Effector memory CD8-positive, alpha-beta T cell (primary cell): ENCODE results near the gene OXSR1.
"Not testable (repeated sequence)": the region's sequence is repeated elsewhere in the genome, so short reads cannot be mapped to it uniquely, and the experiment has no call there.

Source experiments
- ATAC-seq: fragments of 150-1000 bp; cut with Tn5 transposase; replicated peaks from 2 replicates; pipeline ENCODE4 v1.10.0; 2021; ENCODE audit warnings: mild to moderate bottlenecking, moderate library complexity
- DNase-seq, 3 experiments: peaks; one replicate each; pipeline ENCODE4 v3.0.0; 2021
- H3K27ac Mint-ChIP-seq, 2 donors: one replicate each; pipeline ENCODE4 v1.8.0; 2022; ENCODE audit warnings: mild to moderate bottlenecking in 2 of 2, mixed read lengths in 2 of 2, moderate library complexity in 2 of 2
- H3K27me3 Mint-ChIP-seq, 2 donors: one replicate each; pipeline ENCODE4 v1.8.0; 2022; ENCODE audit warnings: mixed read lengths in 2 of 2
- H3K36me3 Mint-ChIP-seq: one replicate; pipeline ENCODE4 v1.8.0; 2022; ENCODE audit warnings: mild to moderate bottlenecking, moderate library complexity, mixed read lengths; ENCODE audit not compliant: insufficient read depth
- H3K4me1 Mint-ChIP-seq, 2 donors: one replicate each; pipeline ENCODE4 v1.8.0; 2022; ENCODE audit warnings: low read depth in 2 of 2, mixed read lengths in 2 of 2
- H3K4me3 Mint-ChIP-seq, 2 donors: one replicate each; pipeline ENCODE4 v1.8.0; 2022; ENCODE audit warnings: mild to moderate bottlenecking in 2 of 2, mixed read lengths in 2 of 2, moderate library complexity in 2 of 2
- H3K9me3 Mint-ChIP-seq, 2 donors: one replicate each; pipeline ENCODE4 v1.8.0; 2022; ENCODE audit warnings: mixed read lengths in 2 of 2

The OXSR1 gene

GRCh38 chr3:38274864-38275649, 109.7 kb downstream of the OXSR1 start:
- H3K27me3 Mint-ChIP-seq, result no peaks in the 10 kb centered on the region
- no peaks in the 10 kb centered on the region for H3K9me3 Mint-ChIP-seq
- no peak overlapping the region for H3K4me3 Mint-ChIP-seq
- H3K27ac Mint-ChIP-seq, result no peak overlapping the region
- H3K36me3 Mint-ChIP-seq, result no peaks in the 10 kb centered on the region
- peaks cover 0 to 2% of the 10 kb centered on the region in 2 donors for H3K4me1 Mint-ChIP-seq
- no peak for DNase-seq
- no peak for ATAC-seq

DNA sequence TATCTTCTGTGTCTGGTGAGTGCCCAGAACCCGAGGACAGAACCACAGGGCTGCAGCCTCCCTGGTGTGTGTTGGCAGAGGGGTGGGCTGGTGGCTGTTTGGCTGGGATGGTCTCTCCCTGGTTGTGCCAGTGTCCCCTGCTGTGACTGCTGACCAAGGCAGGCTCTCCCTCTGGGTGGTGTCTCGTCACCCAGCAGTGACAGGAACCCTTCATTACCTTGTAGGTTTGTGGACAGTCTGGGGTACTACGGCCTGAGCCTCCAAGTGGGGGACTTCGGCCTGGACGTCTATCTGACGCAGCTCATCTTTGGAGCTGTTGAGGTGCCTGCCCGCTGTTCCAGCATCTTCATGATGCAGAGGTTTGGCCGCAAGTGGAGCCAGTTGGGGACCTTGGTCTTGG, 110.3 kb downstream of the OXSR1 start:
- Mint-ChIP-seq H3K27ac (no peak overlapping the region), H3K36me3 (no peaks in the 10 kb centered on the region), H3K27me3 (no peaks in the 10 kb centered on the region), H3K4me1 (peaks cover 0 to 2% of the 10 kb centered on the region in 2 donors), H3K9me3 (no peaks in the 10 kb centered on the region), H3K4me3 (no peak overlapping the region)
- ATAC-seq (no peak), DNase-seq (no peak)

GRCh38 chr3:38276081-38276916, 111.0 kb downstream of the OXSR1 start:
- no peaks in the 10 kb centered on the region for H3K9me3 Mint-ChIP-seq
- H3K4me1 Mint-ChIP-seq, result peaks cover 0 to 2% of the 10 kb centered on the region in 2 donors

DNA sequence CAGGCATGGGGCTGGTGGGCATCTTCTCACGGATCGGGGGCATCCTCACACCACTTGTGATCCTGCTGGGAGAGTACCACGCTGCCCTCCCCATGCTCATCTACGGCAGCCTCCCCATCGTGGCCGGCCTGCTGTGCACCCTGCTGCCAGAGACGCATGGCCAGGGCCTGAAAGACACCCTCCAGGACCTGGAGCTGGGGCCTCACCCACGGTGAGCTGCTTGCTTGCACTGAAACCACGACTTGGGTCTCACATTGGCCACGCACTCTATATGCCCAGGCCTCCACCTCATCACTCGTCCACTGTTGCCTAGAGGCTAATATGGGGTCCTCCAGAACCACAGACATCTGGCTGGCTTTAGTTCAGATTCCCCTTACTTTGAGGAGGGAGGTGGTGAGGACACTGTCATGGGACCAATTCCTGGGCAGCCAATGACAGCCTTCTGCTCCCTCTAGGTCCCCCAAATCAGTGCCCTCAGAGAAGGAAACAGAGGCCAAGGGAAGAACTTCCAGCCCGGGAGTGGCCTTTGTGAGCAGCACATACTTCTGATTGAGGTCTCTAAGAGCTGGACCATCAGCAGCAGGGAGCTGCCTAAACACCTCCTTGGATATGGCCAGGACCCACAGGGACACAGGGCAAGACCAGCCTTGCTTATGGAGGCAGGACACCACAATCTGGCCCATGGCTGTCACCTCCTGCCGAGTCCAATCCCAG, 111.7 kb downstream of the OXSR1 start:
- no peak overlapping the region for H3K4me3 Mint-ChIP-seq
- ATAC-seq (no peak), DNase-seq (no peak)
- no peaks in the 10 kb centered on the region for H3K36me3 Mint-ChIP-seq
- H3K4me1 Mint-ChIP-seq, result peaks cover 0 to 2% of the 10 kb centered on the region in 2 donors
- no peaks in the 10 kb centered on the region for H3K27me3 Mint-ChIP-seq
- H3K27ac Mint-ChIP-seq, result no peak overlapping the region
- H3K9me3 Mint-ChIP-seq, result no peaks in the 10 kb centered on the region

More at GRCh38 chr3:38276081-38276916, 111.0 kb downstream of the OXSR1 start:
- ATAC-seq (no peak), DNase-seq (no peak)
- H3K27ac Mint-ChIP-seq, result no peak overlapping the region
- no peaks in the 10 kb centered on the region for H3K36me3 Mint-ChIP-seq
- no peak overlapping the region for H3K4me3 Mint-ChIP-seq
- H3K27me3 Mint-ChIP-seq, result no peaks in the 10 kb centered on the region

- no peak overlapping the region for H3K4me3 Mint-ChIP-seq
Observed at GRCh38 chr3:38278841-38279240, 113.5 kb downstream of the OXSR1 start.

GRCh38 chr3:38281895-38282686, 116.8 kb downstream of the OXSR1 start, which contains the start of gene SLC22A14:
Gene SLC22A14 (plus strand): TSS chr3:38282294. CDS start chr3:38306027, 23,733 bp downstream.
- Mint-ChIP-seq H3K9me3 (no peaks in the 10 kb centered on the region), H3K4me1 (peaks cover 0 to 2% of the 10 kb centered on the region in 2 donors), H3K36me3 (no peaks in the 10 kb centered on the region), H3K27ac (no peak within 1 kb of the TSS), H3K27me3 (peaks cover 0 to 6% of the 10 kb centered on the region in 2 donors), H3K4me3 (no peak within 1 kb of the TSS)
- no peak for DNase-seq
- ATAC-seq, result no peak

More at GRCh38 chr3:38278841-38279240, 113.5 kb downstream of the OXSR1 start:
- Mint-ChIP-seq H3K9me3 (no peaks in the 10 kb centered on the region), H3K4me1 (peaks cover 0 to 2% of the 10 kb centered on the region in 2 donors), H3K36me3 (no peaks in the 10 kb centered on the region), H3K27me3 (peaks cover 0 to 6% of the 10 kb centered on the region in 2 donors), H3K27ac (no peak overlapping the region)
- no peak for DNase-seq
- no peak for ATAC-seq

DNA sequence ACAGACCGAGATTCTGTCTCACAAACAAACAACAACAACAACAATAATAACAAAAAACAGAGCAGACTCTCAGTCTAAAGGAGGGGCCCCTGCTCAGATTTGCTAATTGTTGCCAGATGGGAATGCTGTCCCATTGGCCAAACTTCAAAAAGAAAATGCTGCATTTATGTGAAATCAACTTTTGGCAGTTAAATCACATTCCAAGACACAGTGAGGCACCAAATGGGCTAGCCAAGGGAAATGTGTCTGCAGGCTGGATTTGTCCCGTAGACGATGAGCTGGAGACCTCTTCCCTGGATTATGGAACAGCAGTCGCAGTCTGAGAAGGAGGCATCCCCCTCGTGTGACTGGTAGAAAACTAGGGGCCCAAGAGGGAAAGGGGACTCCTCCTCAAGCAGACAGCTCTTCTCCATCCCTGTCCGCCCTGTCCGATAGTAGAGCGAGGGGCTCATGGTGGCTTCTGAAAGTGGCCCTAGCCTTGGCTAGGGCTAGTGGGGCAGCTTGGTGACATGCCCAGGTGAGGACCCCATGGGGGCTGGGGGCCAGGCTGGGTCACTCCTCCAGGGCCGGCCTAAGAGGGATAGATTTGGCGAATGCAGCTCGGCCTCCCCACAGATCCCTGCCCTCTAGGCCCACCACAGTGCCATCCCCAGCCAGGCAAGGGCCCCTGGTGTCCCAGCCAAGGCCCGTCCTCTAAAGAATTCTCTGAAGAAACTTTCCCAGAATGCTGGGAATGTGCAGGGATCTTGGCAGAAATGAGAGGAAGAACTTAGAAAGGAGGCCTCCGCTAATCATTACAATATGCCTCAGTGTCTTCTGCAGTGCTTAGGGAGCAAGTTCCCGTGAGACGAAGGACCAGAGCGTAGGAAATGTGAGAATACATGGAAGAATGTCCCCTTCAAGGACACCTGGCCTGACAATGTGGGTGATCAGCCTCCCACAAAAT, 118.7 kb downstream of the OXSR1 start:
- ATAC-seq (no peak), DNase-seq (no peak)
- H3K27ac Mint-ChIP-seq, result no peak overlapping the region
- no peak overlapping the region for H3K4me3 Mint-ChIP-seq
- no peaks in the 10 kb centered on the region for H3K36me3 Mint-ChIP-seq
- H3K27me3 Mint-ChIP-seq, result peaks cover 0 to 7% of the 10 kb centered on the region in 2 donors
- no peaks in the 10 kb centered on the region for H3K9me3 Mint-ChIP-seq
- no peaks in the 10 kb centered on the region for H3K4me1 Mint-ChIP-seq

DNA sequence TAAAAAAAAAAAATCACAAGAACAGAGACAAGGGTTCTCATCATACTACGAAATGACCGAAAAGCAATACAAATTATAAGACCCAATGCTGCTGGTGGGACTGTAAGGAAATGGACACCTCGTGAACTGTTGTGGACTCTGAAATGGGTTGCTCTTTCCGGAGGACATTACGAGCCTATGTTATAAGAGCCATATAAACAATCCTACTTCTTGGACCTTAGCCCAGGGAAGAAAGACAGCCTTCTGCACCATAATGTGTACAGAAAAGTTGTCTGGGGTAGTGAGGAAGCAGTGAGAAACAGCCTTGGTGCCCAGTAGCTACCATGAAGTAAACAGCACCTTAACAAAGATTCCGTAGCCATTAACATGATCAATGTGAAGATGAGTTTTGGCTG, 119.4 kb downstream of the OXSR1 start:
- peaks cover 0 to 14% of the 10 kb centered on the region in 2 donors for H3K27me3 Mint-ChIP-seq
- ATAC-seq, result no peak
- no peaks in the 10 kb centered on the region for H3K36me3 Mint-ChIP-seq
- no peak overlapping the region for H3K4me3 Mint-ChIP-seq
- no peaks in the 10 kb centered on the region for H3K4me1 Mint-ChIP-seq
- no peak overlapping the region for H3K27ac Mint-ChIP-seq
- no peak for DNase-seq
- no peaks in the 10 kb centered on the region for H3K9me3 Mint-ChIP-seq

DNA sequence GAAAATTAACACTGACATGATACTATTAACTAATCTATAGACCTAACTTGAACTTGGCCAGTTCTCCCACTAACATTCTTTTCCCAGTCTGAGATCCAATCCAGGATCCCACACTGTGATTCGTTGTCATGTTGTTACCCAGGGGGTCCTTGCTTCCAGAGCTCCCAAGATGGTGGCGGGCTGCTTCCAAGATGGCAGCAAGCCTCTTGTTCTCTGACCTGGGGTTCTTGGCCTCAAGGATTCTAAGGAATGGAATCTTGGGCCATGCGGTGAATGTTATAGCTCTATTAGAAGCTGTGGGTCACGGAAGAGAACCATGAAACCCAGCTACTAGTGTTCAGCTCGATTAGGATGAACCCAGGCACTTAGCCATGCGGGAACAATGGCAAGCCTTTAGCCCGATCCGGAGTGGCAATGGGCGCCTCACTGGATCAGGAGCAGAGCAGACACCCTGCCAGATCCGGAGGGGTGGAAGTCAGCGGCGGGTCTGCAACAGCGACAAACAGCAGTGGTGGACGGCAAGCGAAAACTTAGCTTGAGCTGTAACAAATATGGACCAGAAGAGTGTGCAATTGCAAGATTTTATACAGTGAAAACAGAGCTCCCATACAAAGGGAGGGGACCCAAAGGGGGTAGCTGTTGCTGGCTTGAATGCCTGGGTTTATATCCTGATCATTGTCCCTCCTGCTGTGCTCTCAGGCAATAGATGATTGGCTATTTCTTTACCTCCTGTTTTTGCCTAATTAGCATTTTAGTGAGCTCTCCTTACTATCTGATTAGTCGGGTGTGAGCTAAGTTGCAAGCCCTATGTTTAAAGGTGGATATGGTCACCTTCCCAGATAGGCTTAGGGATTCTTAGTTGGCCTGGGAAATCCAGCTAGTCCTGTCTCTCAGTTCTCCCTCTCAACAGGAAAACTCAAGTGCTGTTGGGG, 124.2 kb downstream of the OXSR1 start:
- not testable (repeated sequence) for H3K4me3 Mint-ChIP-seq, DNase-seq, H3K9me3 Mint-ChIP-seq, H3K4me1 Mint-ChIP-seq, ATAC-seq, H3K27ac Mint-ChIP-seq, H3K36me3 Mint-ChIP-seq
- H3K27me3 Mint-ChIP-seq, result peaks cover 8 to 21% of the 10 kb centered on the region in 2 donors

- H3K4me3 Mint-ChIP-seq, DNase-seq, ATAC-seq, H3K27ac Mint-ChIP-seq, H3K4me1 Mint-ChIP-seq, H3K9me3 Mint-ChIP-seq, H3K36me3 Mint-ChIP-seq: not testable (repeated sequence)
- peaks cover 23 to 31% of the 10 kb centered on the region in 2 donors for H3K27me3 Mint-ChIP-seq
Observed at GRCh38 chr3:38297053-38297452, 131.7 kb downstream of the OXSR1 start.

- H3K4me3 Mint-ChIP-seq, result no peak overlapping the region
- DNase-seq (no peak), ATAC-seq (no peak)
- no peaks in the 10 kb centered on the region for H3K4me1 Mint-ChIP-seq
- peaks cover 23 to 31% of the 10 kb centered on the region in 2 donors for H3K27me3 Mint-ChIP-seq
- no peaks in the 10 kb centered on the region for H3K9me3 Mint-ChIP-seq
- peaks cover 3% of the 10 kb centered on the region for H3K36me3 Mint-ChIP-seq
- H3K27ac Mint-ChIP-seq, result no peak overlapping the region
Observed at GRCh38 chr3:38297537-38297936, 132.2 kb downstream of the OXSR1 start.
